NCI-H2227 (cell line): ENCODE measurements around the gene GBP3.
"Not testable (repeated sequence)": the region's sequence is repeated elsewhere in the genome, so short reads cannot be mapped to it uniquely, and the experiment has no call there.

ENCODE experiments used
- DNase-seq: peaks from one replicate; lab custom pipeline; 2025; ENCODE audit not compliant: unreplicated experiment; lab: John Stamatoyannopoulos, UW

The GBP3 gene

GRCh38 chr1:89041721-89042120 lies 19.1 kb upstream of the GBP3 start:
- DNase-seq: no peak

DNA sequence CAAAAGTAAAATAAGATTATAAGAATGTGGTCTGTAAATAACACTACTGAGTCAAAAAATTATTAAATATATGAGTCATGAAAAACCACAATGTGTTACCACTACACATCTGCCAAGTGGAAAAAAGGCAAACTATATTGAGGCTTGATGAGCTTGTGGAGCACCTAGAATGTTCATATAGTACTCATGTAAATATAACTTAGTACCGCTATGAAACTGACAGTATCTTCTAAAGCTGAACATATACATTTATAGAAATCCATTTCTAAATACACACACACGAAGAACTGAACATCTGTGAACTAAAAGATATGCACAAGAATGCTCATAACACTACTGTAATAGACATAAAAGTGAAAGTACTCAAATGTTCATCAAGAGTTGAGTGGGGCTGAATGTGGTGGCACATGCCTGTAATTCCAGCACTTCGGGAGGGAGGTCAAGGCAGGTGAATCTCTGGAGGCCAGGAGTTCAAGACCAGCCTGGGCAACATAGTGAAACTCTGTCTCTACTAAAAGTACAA lies 18.5 kb upstream of the GBP3 start:
- DNase-seq: no peak

GRCh38 chr1:89040315-89040626 lies 17.6 kb upstream of the GBP3 start:
- no peak for DNase-seq

DNA sequence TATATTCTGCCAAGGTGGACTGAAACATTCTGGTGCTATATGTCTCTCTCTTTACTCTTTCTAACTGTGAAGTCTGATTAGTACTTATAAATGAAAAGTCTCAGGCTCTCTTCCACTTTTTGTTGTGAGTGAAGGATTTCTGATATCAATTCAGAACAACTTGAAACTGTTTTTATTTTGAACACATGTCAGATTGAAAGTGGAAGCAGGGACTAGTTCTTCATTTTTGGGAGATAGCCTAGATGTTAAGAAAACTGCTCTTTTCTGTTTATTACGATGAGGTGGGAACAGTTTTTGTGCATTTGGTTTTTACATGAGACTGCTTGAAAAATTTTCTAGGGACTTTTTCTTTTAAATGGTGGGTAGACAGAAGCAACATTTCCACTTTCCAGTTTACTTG lies 14.5 kb upstream of the GBP3 start:
- no peak for DNase-seq

GRCh38 chr1:89035080-89035479 lies 12.4 kb upstream of the GBP3 start:
- DNase-seq: no peak

- not testable (repeated sequence) for DNase-seq
These were observed 11.3 kb upstream of the GBP3 start for GRCh38 chr1:89034004-89034403.

DNA sequence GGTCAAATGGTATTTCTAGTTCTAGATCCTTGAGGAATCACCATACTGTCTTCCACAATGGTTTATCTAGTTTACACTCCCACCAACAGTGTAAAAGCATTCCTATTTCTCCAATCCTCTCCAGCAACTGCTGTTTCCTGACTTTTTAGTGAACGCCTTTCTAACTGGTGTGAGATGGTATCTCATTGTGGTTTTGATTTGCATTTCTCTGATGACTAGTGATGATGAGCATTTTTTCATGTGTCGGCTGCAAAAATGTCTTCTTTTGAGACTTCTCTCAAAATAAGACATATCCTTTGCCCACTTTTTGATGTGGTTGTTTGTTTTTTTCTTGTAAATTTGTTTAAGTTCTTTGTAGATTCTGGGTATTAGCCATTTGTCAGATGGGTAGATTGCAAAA lies 6.4 kb upstream of the GBP3 start:
- DNase-seq: not testable (repeated sequence)

DNA sequence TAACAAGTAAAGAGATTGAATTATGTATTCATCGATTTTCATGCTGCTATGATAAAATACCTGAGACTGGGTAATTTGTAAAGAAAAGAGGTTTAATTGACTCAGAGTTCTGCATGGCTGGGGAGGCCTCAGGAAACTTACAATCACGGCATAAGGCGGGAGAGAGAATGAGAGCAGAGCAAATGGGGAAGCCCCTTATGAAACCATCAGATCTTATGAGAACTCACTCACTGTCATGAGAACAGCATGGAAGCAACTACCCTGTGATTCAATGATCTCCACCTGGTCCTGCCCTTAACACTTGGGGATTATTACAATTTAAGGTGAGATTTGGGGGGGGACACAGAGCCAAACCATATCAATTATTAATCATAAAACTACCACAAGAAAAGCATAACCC lies 3.3 kb upstream of the GBP3 start:
- DNase-seq: no peak

GRCh38 chr1:89023026-89023425 lies 360 bp upstream of the GBP3 start:
- DNase-seq: no peak

DNA sequence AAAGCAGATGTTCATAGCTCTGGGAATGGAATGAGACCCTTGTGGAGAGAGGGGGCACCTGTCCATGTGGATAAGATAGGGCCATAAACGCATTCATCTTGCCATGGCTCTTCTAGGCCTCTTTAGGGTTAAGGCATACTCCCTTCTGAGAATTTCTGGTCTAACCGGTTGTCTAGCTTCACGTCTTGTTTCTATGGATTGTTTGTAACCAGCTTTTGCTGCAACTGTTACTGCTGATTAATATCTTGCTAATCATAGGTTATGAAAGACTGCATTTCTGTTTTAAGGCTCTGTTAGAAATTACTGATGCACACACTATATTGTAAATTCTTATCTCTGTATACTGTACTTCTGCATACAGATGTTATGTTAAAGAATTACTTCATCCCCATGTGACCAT lies 4.3 kb downstream of the GBP3 start:
- DNase-seq: not testable (repeated sequence)

DNA sequence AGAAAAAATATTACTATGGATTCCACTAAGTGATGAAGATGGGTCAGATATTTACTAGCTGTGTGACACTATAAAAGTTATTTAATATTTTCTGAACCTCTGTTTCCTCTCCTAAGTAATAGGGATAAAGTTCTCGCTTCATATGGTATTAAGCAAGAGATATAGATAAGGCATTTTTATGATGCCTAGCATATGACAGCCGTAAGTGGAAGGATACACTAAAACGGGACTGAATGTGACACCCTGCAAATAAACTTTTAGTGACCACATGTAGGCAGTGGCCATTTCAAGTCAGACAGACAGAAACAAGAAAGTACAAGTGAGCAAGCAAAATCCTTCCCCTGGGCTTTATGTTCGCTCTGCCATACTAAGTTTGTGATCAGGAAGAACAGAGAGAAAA lies 14.2 kb downstream of the GBP3 start:
- DNase-seq: no peak

DNA sequence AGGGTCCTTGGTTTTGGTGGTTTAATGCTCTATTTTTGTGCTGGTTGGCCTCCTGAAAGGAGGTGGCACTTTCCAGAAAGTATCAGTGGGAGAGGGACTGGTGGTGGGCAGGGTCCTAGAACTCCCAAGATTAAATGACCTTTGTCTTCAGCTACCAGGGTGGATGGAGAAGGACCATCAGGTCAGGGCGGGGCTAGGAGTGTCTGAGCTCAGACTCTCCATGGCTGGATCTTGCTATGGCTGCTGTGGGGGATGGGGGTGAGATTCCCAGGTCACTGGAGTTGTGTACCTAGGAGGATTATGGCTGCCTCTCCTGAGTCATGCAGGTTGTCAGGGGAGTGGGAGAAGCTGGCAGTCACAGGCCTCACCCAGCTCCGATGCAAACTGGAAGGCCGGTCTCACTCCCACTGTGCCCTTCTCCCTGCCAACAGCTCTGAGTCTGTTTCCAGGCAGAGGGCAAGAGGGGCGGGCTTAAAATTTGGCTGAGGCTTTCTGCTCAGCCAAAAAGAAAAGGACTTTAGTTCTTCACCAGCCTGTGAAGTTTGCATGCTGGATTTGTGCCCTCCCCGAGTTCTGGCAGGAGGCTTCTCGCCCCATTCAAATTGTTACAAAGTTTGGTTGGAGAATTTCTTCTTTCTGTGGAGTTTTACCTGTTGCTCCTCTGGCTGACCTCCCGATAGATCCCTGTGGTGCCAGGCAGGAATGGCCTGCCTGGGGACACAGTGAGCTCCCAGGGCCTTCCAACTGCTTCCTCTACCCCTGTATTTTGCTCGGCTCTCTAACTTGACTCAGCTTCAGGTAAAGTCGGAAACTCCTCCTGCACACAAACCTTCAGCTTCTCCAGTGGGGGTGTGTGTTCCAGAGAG lies 17.1 kb downstream of the GBP3 start:
- no peak for DNase-seq

DNA sequence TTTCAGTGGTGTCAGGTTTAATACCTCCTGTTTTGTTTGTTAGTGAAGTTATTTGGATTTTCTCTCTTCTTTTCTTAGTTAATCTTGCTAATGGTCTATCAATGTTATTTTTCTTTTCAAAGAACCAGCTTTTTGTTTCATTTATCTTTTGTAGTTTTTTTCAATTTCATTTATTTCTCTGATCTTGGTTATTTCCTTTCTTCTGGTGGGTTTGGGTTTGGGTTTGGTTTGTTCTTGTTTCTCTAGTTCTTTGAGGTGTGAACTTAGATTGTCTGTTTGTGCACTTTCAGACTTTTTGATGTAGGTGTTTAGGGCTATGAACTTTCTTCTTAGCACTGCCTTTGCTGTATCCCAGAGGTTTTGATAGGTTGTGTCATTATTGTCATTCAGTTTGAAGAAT lies 20.5 kb downstream of the GBP3 start:
- DNase-seq: not testable (repeated sequence)

DNA sequence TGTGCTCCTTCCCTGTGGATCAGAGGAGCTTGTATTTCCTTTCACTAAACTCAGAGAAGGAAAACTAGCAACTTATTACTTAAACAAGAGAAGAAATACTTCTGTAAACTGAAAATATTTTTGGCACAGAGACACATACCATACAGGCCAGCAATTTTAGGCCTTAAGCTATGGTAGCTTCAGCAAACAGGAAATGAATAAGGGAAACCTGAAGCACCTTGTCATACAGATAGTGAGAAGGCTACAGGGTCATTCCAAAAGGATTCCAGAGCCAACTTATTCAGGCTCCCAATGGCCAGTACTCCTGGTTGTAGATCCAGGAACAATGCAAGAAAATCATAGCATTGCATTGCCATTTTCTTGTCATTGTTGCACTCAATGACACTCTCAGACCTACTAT lies 21.2 kb downstream of the GBP3 start:
- DNase-seq: no peak

GRCh38 chr1:88998716-88999115 lies 23.9 kb downstream of the GBP3 start:
- peak; percentile 86 for DNase-seq

DNA sequence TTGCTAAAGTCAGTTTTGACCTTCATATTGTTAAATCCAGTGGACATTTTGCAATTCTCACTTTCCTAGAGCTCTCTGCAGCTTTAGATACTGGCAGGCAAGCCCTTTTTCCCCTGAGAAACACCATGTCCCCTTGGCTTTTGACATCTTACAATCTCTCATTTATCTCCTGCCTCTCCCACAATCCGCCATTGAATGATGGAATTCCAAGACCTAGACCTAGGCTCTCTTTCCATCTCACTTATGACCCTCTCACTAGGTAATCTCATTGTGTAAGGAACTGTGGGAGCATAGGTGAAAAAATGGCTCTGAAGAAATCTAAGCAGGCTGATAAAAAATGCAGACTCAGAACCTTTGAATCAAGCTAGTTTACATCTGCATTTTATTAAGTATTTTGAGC lies 32.2 kb downstream of the GBP3 start:
- DNase-seq: no peak

DNA sequence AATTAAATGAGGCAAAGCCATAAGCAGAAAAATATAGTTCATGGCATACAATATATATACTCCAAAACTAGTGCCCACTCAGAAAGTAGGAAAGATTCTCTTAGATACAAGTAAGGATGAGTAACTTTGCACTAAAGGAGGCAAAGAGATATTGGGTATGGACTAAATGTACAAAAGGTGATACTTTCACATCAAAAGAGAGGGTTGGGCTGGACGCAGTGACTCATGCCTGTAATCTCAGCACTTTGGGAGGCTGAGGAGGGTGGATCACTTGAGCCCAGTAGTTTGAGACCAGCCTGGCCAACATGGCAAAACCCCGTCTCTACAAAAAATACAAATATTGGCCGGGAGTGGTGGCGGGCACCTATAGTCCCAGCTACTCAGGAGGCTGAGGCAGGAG lies 37.0 kb downstream of the GBP3 start:
- no peak for DNase-seq

DNA sequence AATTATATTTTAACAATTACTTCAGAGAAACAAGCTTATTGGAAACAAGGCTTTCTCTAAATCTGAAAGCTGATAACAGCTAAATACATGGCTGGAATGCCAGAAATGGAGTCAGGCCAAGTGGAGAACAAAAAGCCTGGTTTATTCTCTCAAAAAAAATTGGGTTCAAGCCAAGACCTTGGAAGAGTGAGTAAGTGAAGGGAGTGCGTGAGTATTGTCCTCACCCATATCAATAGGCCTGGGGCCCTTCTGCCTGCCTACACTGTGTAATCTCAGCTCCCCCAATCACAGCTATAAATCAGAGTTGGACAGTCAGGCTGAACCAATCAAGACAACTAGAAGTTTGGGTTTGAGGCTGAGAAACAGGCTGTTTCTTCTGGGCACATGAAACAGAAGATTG lies 37.6 kb downstream of the GBP3 start:
- peak; percentile 15 for DNase-seq

- DNase-seq: no peak
These were observed 38.1 kb downstream of the GBP3 start for GRCh38 chr1:88984569-88984968.

GRCh38 chr1:88983791-88984559 lies 38.7 kb downstream of the GBP3 start:
- DNase-seq: peak; percentile 82

DNA sequence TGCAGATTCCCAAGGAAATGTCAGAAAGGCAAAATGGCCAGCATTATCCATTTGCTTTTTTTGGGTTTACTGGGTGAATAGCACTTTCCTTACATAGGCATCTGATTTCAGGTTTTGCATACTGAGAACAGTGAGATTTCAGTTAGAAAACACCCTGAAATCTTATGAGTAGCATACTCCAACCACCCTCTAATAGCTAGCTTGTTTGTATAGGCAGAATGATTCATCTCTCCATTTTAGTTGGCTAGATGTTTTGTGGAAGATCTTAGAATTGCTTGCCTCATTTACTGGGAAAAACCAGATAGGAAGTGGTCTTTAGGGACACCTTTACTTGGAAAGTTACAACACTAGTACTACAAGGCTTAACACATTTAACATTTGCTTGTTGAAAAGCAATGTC lies 40.6 kb downstream of the GBP3 start:
- no peak for DNase-seq

- DNase-seq: not testable (repeated sequence)
These were observed 41.2 kb downstream of the GBP3 start for GRCh38 chr1:88981506-88981905.
